GM19468 (cell line): ENCODE results near the gene NCCRP1.
"Not testable (repeated sequence)": the region's sequence is repeated elsewhere in the genome, so short reads cannot be mapped to it uniquely, and the experiment has no call there.

Experiments
- ATAC-seq: cut with Tn5 transposase; IDR thresholded peaks from one replicate; pipeline ENCODE4 v1.9.1; 2021; ENCODE audit warnings: mild to moderate bottlenecking, moderate library complexity, moderate number of reproducible peaks; ENCODE audit not compliant: unreplicated experiment; ENCODE audit errors: extremely low read depth

NCCRP1 gene

GRCh38 chr19:39238209-39238608 lies 41.4 kb downstream of the NCCRP1 start:
- ATAC-seq = no peak

DNA sequence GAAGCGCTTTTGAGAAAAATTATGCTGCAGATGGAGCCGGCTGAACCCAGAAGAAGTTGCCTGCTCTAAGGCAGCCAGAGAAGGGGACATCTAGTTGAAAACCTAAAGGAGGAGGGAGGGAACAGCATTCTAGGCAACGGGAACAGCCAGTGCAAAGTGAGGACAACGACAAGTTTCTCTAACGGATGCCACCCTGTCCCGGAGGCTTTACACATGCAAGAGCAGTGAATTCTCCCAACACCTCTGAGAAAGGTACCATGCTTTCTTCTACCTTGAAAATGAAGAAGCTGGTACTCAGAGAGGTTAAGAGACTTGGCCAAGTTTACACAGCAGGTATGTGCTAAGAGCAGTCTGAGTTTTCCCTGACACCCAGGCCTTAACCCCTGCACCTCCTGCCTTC lies 42.2 kb downstream of the NCCRP1 start:
- no peak for ATAC-seq

DNA sequence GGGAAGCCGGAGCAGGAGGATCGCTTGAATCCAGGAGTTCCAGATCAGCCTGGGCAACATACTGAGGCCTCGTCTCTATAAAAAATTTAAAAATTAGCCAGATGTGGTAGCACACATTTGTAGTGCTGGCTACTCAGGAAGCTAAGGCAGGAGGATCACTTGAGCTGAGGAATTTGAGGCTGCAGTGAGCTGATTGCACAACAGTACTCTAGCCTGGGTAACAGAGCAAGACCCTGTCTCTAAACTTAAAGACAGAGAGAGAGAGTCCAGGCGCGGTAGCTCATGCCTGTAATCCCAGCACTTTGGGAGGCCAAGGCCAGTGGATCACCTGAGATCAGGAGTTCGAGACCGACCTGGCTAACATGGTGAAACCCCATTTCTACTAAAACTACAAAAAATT lies 43.7 kb downstream of the NCCRP1 start:
- ATAC-seq = no peak

- ATAC-seq = not testable (repeated sequence)
Observed at GRCh38 chr19:39243741-39244140, 47.0 kb downstream of the NCCRP1 start.

DNA sequence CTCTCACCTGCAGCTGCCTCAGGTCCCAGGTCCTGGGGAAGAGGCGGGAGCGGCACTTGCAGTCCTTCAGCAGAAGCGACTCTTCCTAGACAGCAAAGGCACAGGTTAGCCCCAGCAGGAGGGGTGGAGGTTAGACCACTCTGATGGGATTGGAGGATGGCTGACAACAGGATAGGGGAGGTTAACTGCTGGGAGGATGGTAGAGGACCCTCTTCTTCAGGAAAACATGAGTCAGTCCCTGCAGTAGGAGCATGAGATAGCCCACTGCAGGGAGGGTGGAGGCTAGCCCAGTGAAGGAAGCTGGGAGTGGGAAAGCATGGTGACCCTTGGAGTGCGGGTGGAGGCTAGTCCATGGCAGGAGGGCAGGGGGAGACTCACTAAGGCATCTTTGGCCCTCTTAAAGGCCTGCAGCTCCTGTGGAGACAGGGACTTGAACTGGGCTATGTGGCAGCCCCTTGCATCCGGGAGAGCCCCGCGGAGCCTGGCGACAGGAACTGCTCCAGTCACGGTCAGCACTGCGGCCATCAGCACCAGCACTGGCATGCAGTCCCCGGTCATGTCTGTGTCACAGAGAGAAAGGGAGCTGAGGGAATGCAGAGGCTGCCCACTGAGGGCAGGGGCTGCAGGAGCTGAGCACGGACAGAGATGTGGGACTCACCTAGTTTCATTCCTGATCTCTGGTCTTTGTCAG lies 47.8 kb downstream of the NCCRP1 start, which contains the start of gene IFNL3:
Gene IFNL3 (minus strand): TSS at position 597 of the 691 bp plus-strand sequence. CDS start 39 bp downstream, at position 558.
- not testable (repeated sequence) for ATAC-seq

- not testable (repeated sequence) for ATAC-seq
Observed at GRCh38 chr19:39245166-39245565, 48.4 kb downstream of the NCCRP1 start.

GRCh38 chr19:39246951-39247669 lies 50.3 kb downstream of the NCCRP1 start:
- no peak for ATAC-seq

- no peak for ATAC-seq
Observed at GRCh38 chr19:39247701-39248664, 51.2 kb downstream of the NCCRP1 start.

DNA sequence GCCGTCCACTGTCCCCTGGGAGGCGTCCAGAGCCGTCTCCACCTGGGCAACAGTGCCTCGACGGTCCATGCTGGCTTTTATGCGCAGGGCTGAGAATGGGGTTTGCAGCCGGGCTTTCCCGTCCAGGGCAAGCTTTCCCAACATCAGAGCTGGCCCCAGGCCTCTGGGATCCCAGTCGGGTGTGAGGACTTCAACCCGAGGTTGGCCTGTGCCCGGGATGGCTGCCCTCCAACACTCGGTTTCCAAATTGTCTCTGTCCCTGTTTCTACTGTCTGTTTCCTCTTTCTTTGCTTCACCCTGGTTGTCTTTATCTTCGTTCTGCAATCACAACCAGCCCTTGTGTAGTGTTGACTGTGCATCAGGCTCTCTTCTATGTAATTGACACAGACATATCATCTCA lies 52.0 kb downstream of the NCCRP1 start, which contains the start of gene IFNL4:
Gene IFNL4 (minus strand): TSS at position 51 of the 400 bp plus-strand sequence.
- ATAC-seq = no peak

DNA sequence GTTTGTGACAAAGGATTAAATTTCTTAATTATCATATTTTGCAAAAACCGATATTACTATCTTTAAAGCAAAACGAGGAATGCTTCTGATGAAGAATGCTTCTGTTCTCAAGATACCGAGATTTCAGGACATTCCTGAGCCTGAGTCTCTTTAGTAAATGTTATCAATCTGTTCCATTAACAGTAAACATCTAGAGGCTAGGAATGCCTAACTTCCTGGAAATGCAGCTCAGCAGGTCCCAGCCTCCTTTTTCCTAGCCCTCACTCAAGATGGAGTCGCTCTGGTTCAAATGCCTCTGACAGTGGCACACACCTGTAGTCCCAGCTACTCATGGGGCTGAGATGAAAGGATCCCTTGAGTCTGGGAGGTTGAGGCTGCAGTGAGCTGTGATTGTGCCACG lies 54.3 kb downstream of the NCCRP1 start:
- no peak for ATAC-seq
